Ascending aorta (tissue), 2 donors: ENCODE results near the gene SMC5. TPM values are rescaled to one million over a fixed set of nuclear protein-coding genes. Genes with fewer than 3 reads are reported as not detected.
A peak's percentile ranks its signal among the peaks of the same experiment; 100 is the strongest.

ENCODE experiments used
- DNase-seq, 2 donors: peaks; one replicate each; pipeline ENCODE4 v3.0.0-alpha.2; 2019; ENCODE audit warnings: low spot score in 2 of 2
- H3K27ac ChIP-seq, 2 donors: fragments of 200-600 bp; sonication (generic); one replicate each; pipeline ENCODE4 v1.5.1; 2016 to 2017; ENCODE audit warnings: mild to moderate bottlenecking in 1 of 2
- H3K27me3 ChIP-seq: fragments of 200-600 bp; sonication (generic); one replicate; pipeline ENCODE4 v1.5.1; 2017
- H3K36me3 ChIP-seq, 2 donors: fragments of 200-600 bp; sonication (generic); one replicate each; pipeline ENCODE4 v1.5.1; 2016
- H3K4me1 ChIP-seq, 2 donors: fragments of 200-600 bp; sonication (generic); one replicate each; pipeline ENCODE4 v1.5.1; 2016 to 2017; ENCODE audit warnings: mild to moderate bottlenecking in 1 of 2
- H3K4me3 ChIP-seq, 2 donors: fragments of 200-600 bp; sonication (generic); one replicate each; pipeline ENCODE4 v1.5.1; 2016 to 2017; ENCODE audit warnings: mild to moderate bottlenecking in 1 of 2
- H3K9me3 ChIP-seq, 2 donors: fragments of 200-600 bp; sonication (generic); one replicate each; pipeline ENCODE4 v1.5.1; 2016
- CTCF ChIP-seq, 3 experiments: fragments of 200-600 bp in 2 of 3; fragments of 450-650 bp in 1 of 3; sonication (generic) in 2 of 3; IDR thresholded peaks; one replicate each; pipeline ENCODE4 v1.5.1; 2016 to 2019; ENCODE audit warnings: antibody characterized with exemption in 3 of 3, mild to moderate bottlenecking in 1 of 3, moderate library complexity in 1 of 3
- intact Hi-C: fragments of 100-400 bp; cut with DNase I; formaldehyde crosslinking; loops from one replicate; pipeline ENCODE4 v1.15.1; 2023
- total RNA-seq: library from RNA; depleted of rRNA; stranded (reverse); fragments of >200 nt; gene quantifications from one replicate; pipeline ENCODE4 v1.1.0, GENCODE V29; 2016

SMC5 gene
- total RNA-seq, 1 donor from 2014 or later, result 13.9 TPM

GRCh38 chr9:70250221-70250620 lies 8.6 kb upstream of the SMC5 start:
- peaks cover 0 to 2% of the 10 kb centered on the region in 2 donors for H3K4me1 ChIP-seq
- H3K36me3 ChIP-seq, result no peaks in the 10 kb centered on the region
- H3K9me3 ChIP-seq, result no peaks in the 10 kb centered on the region
- H3K4me3 ChIP-seq, result no peak overlapping the region
- intact Hi-C loops, result loop anchor here (10.0 kb wide), 1 partner anchor 1655 kb away; no protein-coding TSS in a partner anchor
- DNase-seq, result no peak
- H3K27ac ChIP-seq, result no peak overlapping the region
- no peak for TF ChIP-seq CTCF (IDR thresholded peaks at IDR 0.05)
- no peaks in the 10 kb centered on the region for H3K27me3 ChIP-seq

- peak overlapping the region; percentile 31 to 75 for H3K4me3 ChIP-seq
- H3K4me1 ChIP-seq, result peaks cover 0 to 26% of the 10 kb centered on the region in 2 donors
- no peak for TF ChIP-seq CTCF (IDR thresholded peaks at IDR 0.05)
- intact Hi-C loops, result loop anchor here (5.0 to 10.0 kb wide), 4 partner anchors 157 to 1649 kb away; partner anchors contain the start of gene KLF9
- no peaks in the 10 kb centered on the region for H3K27me3 ChIP-seq
- no peaks in the 10 kb centered on the region for H3K36me3 ChIP-seq
- H3K9me3 ChIP-seq, result no peaks in the 10 kb centered on the region
- DNase-seq, result no peak
- H3K27ac ChIP-seq, result no peak overlapping the region
These were observed 3.3 kb upstream of the SMC5 start for GRCh38 chr9:70255486-70255885.

- Histone ChIP-seq H3K27ac (no peak overlapping the region), H3K4me1 (peaks cover 4 to 32% of the 10 kb centered on the region in 2 donors)
These were observed 2.6 kb upstream of the SMC5 start for GRCh38 chr9:70256123-70256551.

GRCh38 chr9:70257502-70257901 lies 1.3 kb upstream of the SMC5 start:
- Histone ChIP-seq H3K27me3 (no peaks in the 10 kb centered on the region), H3K36me3 (peaks cover 0 to 4% of the 10 kb centered on the region in 2 donors), H3K4me1 (peaks cover 6 to 38% of the 10 kb centered on the region in 2 donors), H3K4me3 (peak overlapping the region; percentile 75 to 98), H3K9me3 (no peaks in the 10 kb centered on the region), H3K27ac (peak overlapping the region; percentile 84 to 96)
- intact Hi-C loops, result loop anchor here (2.0 to 10.0 kb wide), 5 partner anchors 155 to 1647 kb away; partner anchors contain the start of genes APBA1 and KLF9
- no peak for TF ChIP-seq CTCF (IDR thresholded peaks at IDR 0.05)
- DNase-seq, result no peak

More at GRCh38 chr9:70256123-70256551, 2.6 kb upstream of the SMC5 start:
- Histone ChIP-seq H3K9me3 (no peaks in the 10 kb centered on the region), H3K36me3 (peaks cover 0 to 1% of the 10 kb centered on the region in 2 donors), H3K4me3 (peak overlapping the region; percentile 31 to 75), H3K27me3 (no peaks in the 10 kb centered on the region)
- no peak for TF ChIP-seq CTCF (IDR thresholded peaks at IDR 0.05)
- intact Hi-C loops, result loop anchor here (2.0 to 10.0 kb wide), 5 partner anchors 156 to 1649 kb away; partner anchors contain the start of genes APBA1 and KLF9
- DNase-seq, result no peak

- intact Hi-C loops, result loop anchor here (1.0 to 10.0 kb wide), 7 partner anchors 154 to 1647 kb away; partner anchors contain the start of genes APBA1 and KLF9
- TF ChIP-seq CTCF (IDR thresholded peaks at IDR 0.05), result no peak
- H3K27me3 ChIP-seq, result no peaks in the 10 kb centered on the region
These were observed 637 bp upstream of the SMC5 start for GRCh38 chr9:70257991-70258691.

More at GRCh38 chr9:70257991-70258691, 637 bp upstream of the SMC5 start:
- Histone ChIP-seq H3K36me3 (peaks cover 0 to 4% of the 10 kb centered on the region in 2 donors), H3K27ac (peak overlapping the region; percentile 84 to 96), H3K9me3 (no peaks in the 10 kb centered on the region), H3K4me3 (peak overlapping the region; percentile 75 to 98), H3K4me1 (peaks cover 6 to 38% of the 10 kb centered on the region in 2 donors)
- DNase-seq, result no peak
